CD4-positive, alpha-beta T cell treated with Interleukin-4 for 4 hours (primary cell): Measurements from ENCODE around the gene HPRT1.

ENCODE experiments used
- DNase-seq: peaks from one replicate; pipeline ENCODE4 v3.0.0-alpha.2; 2020

Gene HPRT1

GRCh38 chrX:134478374-134478773, 18.4 kb downstream of the HPRT1 start:
- DNase-seq: no peak

DNA sequence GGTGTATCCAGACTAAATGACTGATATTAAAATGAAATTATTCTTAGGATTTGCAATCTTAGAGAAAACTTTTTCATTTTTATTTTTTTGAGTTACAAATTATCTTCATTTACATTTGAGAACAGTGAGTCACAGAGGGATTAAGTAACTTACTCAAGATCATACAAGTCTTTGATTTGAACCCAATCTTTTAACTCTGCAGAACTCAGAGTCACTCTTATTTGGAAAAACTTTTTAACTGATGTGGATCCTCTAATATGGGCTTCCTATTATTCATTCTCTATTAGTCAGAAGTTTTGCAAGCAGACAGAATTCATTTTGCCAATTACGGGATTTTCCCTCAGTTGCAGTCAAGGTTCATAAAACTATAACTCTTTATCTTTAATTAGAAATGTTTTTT, 20.1 kb downstream of the HPRT1 start:
- no peak for DNase-seq

- no peak for DNase-seq
These were observed 21.4 kb downstream of the HPRT1 start for GRCh38 chrX:134481339-134481738.

DNA sequence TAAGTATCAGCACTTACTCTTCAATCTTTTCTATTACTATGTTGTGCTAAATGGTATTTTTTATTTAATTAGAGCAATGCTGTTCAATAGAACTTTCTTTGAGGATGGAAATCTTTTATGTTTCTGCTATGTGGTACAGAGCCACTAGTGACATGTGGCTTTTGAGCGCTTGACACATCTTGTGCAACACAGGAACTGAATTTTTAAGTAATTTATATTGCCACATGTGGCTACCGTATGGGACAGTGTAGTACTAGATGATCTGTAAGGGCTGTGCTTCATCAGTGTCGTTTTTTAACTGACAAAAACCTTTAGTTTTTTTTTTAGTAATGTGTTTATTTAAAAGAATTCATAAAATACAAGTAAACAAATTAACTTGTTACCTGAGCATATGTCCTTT, 22.4 kb downstream of the HPRT1 start:
- no peak for DNase-seq

GRCh38 chrX:134484039-134484438, 24.1 kb downstream of the HPRT1 start:
- peak; percentile 45 for DNase-seq

GRCh38 chrX:134501941-134502340, 42.0 kb downstream of the HPRT1 start:
- no peak for DNase-seq

GRCh38 chrX:134502686-134503085, 42.7 kb downstream of the HPRT1 start:
- no peak for DNase-seq

GRCh38 chrX:134512566-134512965, 52.6 kb downstream of the HPRT1 start:
- DNase-seq: no peak

GRCh38 chrX:134513091-134513490, 53.1 kb downstream of the HPRT1 start:
- no peak for DNase-seq

DNA sequence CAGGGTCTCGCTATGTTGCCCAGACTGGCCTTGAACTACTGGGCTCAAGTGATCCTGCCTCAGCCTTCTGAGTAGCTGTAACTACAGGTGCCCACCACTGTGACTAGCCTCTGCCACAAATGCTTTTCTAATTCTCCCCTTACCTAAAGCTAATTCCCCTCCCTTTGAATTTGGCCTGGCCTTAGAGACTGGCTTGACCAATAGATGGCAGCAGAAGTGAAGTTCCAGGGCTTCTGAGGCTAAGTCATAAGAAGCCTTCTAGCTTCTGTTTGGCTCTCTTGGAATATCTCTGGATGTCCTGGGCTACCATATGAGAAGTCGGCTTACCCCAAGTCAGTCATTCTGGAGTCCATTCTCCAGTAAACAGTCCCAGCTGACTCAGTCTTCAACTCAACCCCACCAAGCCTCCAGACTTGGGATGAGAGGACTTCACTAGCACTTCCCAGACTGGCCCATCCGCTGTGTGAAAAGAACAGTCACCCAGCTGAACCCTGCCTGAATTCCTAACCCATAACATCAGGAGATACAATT, 61.0 kb downstream of the HPRT1 start:
- DNase-seq: no peak

GRCh38 chrX:134524181-134524580, 64.2 kb downstream of the HPRT1 start:
- DNase-seq: no peak

DNA sequence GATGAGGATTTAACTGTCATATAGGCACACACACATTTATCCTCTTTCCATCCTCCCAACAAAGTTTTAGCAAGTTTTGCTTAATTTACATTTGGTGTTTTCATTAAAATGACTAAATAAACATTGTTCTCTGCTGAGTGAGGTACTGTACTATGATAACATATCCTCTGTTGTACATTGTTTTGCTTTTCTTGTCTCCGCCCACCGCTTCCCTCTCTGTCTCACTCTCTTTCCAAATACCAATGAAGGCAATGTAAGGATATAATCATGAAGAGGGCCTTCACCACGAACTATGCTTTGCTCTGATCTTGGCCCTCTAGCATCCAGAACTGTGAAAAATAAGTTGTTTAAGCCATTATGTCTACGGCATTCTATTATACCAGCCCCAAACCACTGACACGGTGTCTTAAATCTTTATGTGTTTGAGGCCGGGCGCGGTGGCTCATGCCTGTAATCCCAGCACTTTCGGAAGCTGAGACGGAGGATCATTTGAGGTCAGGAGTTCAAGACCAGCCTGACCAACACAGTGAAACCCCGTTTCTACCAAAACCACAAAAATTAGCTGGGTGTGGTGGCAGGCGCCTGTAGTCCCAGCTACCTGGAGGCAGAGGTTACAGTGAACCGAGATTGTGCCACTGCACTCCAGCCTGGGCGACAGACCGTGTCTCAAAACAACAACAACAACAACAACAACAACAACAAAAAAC, 65.3 kb downstream of the HPRT1 start:
- DNase-seq: no peak

- DNase-seq: no peak
These were observed 66.4 kb downstream of the HPRT1 start for GRCh38 chrX:134526399-134526798.

DNA sequence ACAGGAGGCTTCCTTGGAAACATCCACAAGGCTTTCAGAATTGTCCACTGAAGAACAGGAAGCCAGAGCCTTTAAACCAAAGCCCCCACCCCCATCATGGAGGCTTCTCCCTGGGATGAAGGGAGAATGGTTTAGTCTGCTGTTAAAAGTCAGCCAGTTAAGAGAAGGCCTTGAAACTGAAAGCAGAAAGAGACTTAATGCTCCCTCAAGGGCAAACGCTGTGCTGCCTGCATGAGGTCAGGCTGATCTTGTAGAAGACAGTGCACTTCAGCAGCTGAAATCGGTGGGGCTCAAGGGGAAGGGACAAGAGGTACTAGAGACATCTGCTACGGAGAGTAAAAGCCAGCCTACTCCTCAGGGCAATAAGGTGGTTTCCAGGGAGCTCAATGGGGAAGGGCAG, 69.0 kb downstream of the HPRT1 start:
- no peak for DNase-seq

GRCh38 chrX:134529481-134529880, 69.5 kb downstream of the HPRT1 start:
- DNase-seq: no peak

DNA sequence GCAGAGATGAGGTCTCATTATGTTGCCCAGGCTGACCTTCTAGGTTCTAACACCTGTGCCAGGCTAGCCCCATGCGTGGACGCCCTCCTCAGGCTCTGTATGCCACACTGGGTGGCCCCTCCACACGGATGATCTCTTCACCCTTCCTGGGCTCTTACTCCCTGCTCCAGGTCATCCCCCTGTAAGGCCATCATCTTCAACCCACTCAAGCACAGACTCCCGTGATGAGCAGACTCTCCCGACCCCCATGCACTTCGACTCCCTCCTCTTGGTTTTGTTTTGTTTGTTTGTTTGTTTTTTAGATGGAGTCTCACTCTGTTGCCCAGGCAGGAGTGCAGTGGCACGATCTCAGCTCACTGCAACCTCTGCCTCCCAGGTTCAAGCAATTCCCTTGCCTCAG, 70.9 kb downstream of the HPRT1 start:
- DNase-seq: no peak

DNA sequence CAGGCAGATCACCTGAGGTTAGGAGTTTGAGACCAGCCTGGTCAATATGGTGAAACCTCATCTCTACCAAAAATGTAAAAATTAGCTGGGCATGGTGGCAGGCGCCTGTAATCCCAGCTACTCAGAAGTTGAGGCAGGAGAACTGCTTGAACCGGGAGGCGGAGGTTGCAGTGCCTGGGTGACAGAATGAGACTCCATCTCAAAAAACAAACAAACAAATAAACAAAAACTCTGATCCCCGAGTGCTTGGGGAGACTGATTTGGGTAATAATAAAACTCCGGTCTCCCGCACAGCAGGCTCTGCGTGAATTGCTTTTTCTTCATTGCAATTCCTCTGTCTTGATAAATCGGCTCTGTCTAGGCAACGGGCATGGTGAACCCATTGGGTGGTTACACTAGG, 73.4 kb downstream of the HPRT1 start:
- DNase-seq: no peak

DNA sequence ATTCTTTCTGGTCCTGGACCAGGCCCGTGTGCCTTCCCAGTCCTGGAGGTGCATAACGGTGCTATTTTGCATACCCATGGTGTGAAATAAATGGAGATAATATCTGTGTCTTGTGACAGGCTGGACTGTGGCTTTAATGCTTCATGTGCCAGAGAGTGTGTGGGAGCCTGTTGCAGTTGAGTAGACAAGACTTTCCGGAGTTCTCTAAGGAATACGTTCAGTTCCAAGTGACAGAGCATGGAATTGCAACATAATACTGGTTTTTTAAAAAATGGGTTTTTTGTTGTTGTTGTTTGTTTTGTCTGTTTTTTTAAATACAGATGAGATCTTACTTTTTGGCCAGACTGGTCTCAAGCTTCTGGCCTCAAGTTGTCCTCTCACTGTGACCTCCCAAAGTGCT, 74.0 kb downstream of the HPRT1 start:
- DNase-seq: no peak

DNA sequence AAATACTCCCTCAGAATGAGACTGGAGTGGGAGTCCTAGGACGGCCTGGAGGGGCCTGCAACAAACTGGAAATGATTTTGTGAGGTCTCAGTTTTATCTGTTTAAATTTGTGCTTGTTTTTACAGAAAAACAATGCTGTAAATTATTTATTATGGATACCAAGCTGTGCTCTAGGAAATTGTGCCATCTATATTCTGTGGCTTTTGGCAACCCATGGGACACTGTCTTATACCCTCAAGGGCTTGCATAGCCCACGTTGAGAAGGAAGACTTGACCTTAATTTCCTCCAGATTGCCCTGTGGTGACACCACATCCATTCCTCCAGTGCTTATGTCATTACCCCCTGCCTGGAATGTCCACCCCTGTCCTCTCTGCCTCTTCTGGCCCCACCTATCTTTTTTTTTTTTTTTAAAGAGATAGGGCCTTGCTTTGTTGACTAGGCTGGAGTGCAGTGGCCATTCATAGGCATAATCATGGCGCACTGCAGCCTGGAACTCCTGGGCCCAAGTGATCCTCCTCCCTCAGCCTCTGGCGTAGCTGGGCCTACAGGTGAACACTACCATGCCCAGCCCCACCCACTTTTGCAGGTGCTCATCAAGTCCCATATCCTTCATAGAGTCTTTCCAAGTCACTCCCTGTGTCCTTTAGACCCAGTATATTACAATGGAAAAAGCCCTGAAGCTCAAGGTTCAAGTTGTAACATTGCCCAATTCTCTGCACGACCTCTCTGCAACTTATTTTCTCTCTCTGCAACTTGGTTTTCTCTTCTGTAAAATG, 77.4 kb downstream of the HPRT1 start:
- DNase-seq: no peak

DNA sequence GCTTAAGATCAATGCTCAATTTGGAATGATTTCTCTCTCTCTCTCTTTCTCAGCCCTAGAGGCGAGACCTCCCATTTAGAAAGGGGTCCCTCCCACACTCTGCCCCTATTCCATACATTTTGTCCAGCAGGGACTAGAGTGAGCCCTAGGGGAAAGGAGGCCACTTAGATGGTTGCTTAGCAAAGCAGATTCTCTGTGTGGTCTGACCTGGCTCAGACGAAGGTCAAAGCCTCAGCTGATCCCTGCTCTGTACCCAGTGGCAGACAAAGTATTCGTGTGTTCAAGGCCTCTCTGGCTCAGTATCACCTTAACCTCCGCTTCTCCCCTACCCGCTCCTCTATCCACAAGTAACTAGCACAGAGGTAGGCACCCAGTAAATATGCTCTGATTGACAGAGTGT, 78.4 kb downstream of the HPRT1 start:
- DNase-seq: no peak

- DNase-seq: no peak
These were observed 81.9 kb downstream of the HPRT1 start for GRCh38 chrX:134541906-134542305.

DNA sequence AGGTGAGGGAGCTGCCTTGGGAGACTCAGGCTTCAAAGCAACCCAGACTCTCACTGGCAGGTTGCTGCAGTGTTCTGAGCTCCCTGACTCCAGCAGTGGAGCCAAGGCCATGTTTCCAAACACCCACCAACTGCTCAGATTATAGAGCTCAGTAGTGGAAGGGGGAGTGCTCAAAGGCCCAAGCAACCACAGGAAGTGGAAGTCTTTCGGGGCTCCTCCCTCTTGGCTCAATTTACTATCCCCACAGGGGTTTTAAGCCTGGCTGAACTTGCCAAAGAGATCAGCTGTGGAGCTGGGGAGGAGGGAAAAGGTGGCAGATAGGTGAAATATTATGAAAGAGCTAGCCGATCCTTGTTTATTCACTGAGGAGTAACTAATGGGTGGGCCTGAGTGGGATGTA, 82.5 kb downstream of the HPRT1 start:
- DNase-seq: no peak

- no peak for DNase-seq
These were observed 83.3 kb downstream of the HPRT1 start for GRCh38 chrX:134543288-134543687.

DNA sequence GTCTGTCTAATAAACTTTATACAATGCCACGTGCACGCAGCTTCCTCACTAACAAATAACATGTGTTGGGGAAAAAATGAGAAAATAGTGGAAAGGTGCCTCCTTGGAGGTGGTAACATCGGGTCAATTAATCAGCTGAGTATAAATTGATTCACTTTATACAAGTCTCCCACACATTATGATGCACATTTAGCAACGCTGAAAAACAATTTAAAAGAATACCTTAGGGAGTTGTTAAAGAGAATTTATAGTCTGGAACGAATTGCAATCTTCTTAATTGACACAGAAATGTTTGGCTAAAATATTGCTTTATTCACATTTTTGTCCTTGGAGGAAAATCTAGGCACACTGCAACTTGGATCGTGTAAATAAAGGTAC, 84.2 kb downstream of the HPRT1 start:
- no peak for DNase-seq
